Measurements from ENCODE around the gene CCDC148.
"Not testable (repeated sequence)": the region's sequence is repeated elsewhere in the genome, so short reads cannot be mapped to it uniquely, and the experiment has no call there.

Gene CCDC148

DNA sequence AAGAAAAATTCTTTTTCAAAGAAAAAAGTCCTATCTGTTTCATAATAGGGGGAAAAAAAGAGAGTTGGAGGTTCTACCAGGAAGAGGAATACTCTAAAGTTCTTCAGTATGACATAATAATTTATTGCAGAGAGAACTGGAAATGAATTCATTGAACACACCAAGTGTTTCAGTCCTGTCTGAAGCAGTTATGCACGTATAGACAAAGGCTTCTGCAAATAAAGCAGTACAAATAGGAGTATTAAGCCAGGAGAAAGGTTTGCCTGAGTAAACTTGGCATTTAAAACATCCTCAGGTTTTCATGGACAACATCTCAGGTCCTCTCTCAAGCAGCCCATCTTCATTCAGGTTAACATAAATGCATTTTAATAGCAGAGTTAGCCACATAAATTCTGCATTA is 141.6 kb downstream of the CCDC148 start:
- no peaks in the 10 kb centered on the region for H3K27me3 ChIP-seq (ENCODE audit: insufficient read depth, insufficient read length)
- no peak overlapping the region for H3K4me3 ChIP-seq (ENCODE audit: insufficient read length, low read depth)
- DNase-seq (ENCODE audit: low read depth, low spot score) = no peak
- no peaks in the 10 kb centered on the region for H3K4me1 ChIP-seq (ENCODE audit: insufficient read depth, insufficient read length)
- no peaks in the 10 kb centered on the region for H3K36me3 ChIP-seq (ENCODE audit: insufficient read depth, insufficient read length, low read length)
- TF ChIP-seq SUZ12 (IDR thresholded peaks at IDR 0.05; ENCODE audit: extremely low read depth, insufficient read depth, insufficient read length) (no peak), ZNF274 (IDR thresholded peaks at IDR 0.05; ENCODE audit: low read depth, low read length) (no peak), YY1 (IDR thresholded peaks at IDR 0.05; ENCODE audit: insufficient read depth, insufficient read length) (no peak)
- H3K9me3 ChIP-seq (ENCODE audit: insufficient read depth, low read length) = peaks cover 27% of the 10 kb centered on the region; the same call in 1 of the 2 replicates
- H3K9ac ChIP-seq (ENCODE audit: insufficient read length, low read depth) = no peak overlapping the region

DNA sequence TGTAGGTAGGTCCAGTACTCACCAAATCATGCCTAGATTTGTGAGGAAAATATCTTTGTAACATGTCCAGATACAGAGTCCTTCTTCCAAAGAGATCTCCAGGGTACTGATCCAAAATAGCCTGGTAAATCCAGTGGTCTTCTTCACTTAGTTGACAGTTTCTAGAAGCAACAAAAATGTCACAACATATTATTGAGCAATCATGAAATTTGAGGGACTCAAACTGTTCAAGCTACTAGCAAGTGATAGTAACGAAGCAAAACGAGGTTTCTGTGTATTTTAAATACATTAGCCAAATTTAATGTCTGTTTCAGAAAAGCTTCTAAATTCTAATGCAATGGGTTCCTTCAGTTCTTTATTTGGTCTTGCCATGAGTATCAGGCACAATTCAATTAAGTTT is 142.8 kb downstream of the CCDC148 start:
- Histone ChIP-seq H3K4me3 (ENCODE audit: insufficient read length, low read depth) (no peak overlapping the region), H3K4me1 (ENCODE audit: insufficient read depth, insufficient read length) (no peaks in the 10 kb centered on the region), H3K9ac (ENCODE audit: insufficient read length, low read depth) (no peak overlapping the region), H3K36me3 (ENCODE audit: insufficient read depth, insufficient read length, low read length) (no peaks in the 10 kb centered on the region), H3K9me3 (ENCODE audit: insufficient read depth, low read length) (peaks cover 27% of the 10 kb centered on the region), H3K27me3 (ENCODE audit: insufficient read depth, insufficient read length) (no peaks in the 10 kb centered on the region)
- DNase-seq (ENCODE audit: low read depth, low spot score) = no peak
- TF ChIP-seq ZNF274 (IDR thresholded peaks at IDR 0.05; ENCODE audit: low read depth, low read length) (no peak), SUZ12 (IDR thresholded peaks at IDR 0.05; ENCODE audit: extremely low read depth, insufficient read depth, insufficient read length) (no peak), YY1 (IDR thresholded peaks at IDR 0.05; ENCODE audit: insufficient read depth, insufficient read length) (no peak)

- no peaks in the 10 kb centered on the region for H3K27me3 ChIP-seq (ENCODE audit: insufficient read depth, insufficient read length)
- H3K9me3 ChIP-seq (ENCODE audit: insufficient read depth, low read length) = peaks cover 27% of the 10 kb centered on the region
- no peaks in the 10 kb centered on the region for H3K4me1 ChIP-seq (ENCODE audit: insufficient read depth, insufficient read length)
- no peak overlapping the region for H3K4me3 ChIP-seq (ENCODE audit: insufficient read length, low read depth)
- DNase-seq (ENCODE audit: low read depth, low spot score) = no peak
- no peak for TF ChIP-seq ZNF274 (IDR thresholded peaks at IDR 0.05; ENCODE audit: low read depth, low read length)
- no peak for TF ChIP-seq YY1 (IDR thresholded peaks at IDR 0.05; ENCODE audit: insufficient read depth, insufficient read length)
- TF ChIP-seq SUZ12 (IDR thresholded peaks at IDR 0.05; ENCODE audit: extremely low read depth, insufficient read depth, insufficient read length) = no peak
- H3K9ac ChIP-seq (ENCODE audit: insufficient read length, low read depth) = no peak overlapping the region
- H3K36me3 ChIP-seq (ENCODE audit: insufficient read depth, insufficient read length, low read length) = no peaks in the 10 kb centered on the region
Observed at GRCh38 chr2:158312981-158313380, 143.6 kb downstream of the CCDC148 start.

- peaks cover 27% of the 10 kb centered on the region for H3K9me3 ChIP-seq (ENCODE audit: insufficient read depth, low read length)
- DNase-seq (ENCODE audit: low read depth, low spot score); H3K27me3 ChIP-seq (ENCODE audit: insufficient read depth, insufficient read length); H3K4me1 ChIP-seq (ENCODE audit: insufficient read depth, insufficient read length); H3K9ac ChIP-seq (ENCODE audit: insufficient read length, low read depth); H3K4me3 ChIP-seq (ENCODE audit: insufficient read length, low read depth); H3K36me3 ChIP-seq (ENCODE audit: insufficient read depth, insufficient read length, low read length): not testable (repeated sequence)
Observed at GRCh38 chr2:158310407-158310806, 146.1 kb downstream of the CCDC148 start.

DNA sequence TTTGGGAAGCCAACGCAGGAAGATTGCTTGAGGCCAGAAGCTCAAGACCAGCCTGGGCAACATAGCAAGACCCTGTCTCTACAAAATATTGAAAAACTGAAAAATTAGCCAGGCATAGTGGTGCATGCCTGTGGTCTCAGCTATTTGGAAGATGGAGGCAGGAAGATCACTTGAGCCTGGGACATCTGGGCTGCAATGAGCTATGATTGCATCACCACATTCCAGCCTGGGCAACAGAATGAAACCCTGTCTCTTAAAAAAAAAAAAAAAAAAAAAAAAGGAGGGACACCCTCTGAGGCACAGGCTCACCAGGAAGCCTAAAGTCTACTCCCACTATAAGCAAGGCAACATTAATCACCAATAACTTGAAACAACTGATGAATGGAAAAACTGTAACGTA is 151.1 kb downstream of the CCDC148 start:
- no peaks in the 10 kb centered on the region for H3K36me3 ChIP-seq (ENCODE audit: insufficient read depth, insufficient read length, low read length)
- no peaks in the 10 kb centered on the region for H3K27me3 ChIP-seq (ENCODE audit: insufficient read depth, insufficient read length)
- no peaks in the 10 kb centered on the region for H3K4me1 ChIP-seq (ENCODE audit: insufficient read depth, insufficient read length)
- no peak overlapping the region for H3K4me3 ChIP-seq (ENCODE audit: insufficient read length, low read depth)
- peaks cover 14% of the 10 kb centered on the region for H3K9me3 ChIP-seq (ENCODE audit: insufficient read depth, low read length)
- no peak for DNase-seq (ENCODE audit: low read depth, low spot score)
- TF ChIP-seq SUZ12 (IDR thresholded peaks at IDR 0.05; ENCODE audit: extremely low read depth, insufficient read depth, insufficient read length) (no peak), YY1 (IDR thresholded peaks at IDR 0.05; ENCODE audit: insufficient read depth, insufficient read length) (no peak), ZNF274 (IDR thresholded peaks at IDR 0.05; ENCODE audit: low read depth, low read length) (no peak)
- H3K9ac ChIP-seq (ENCODE audit: insufficient read length, low read depth) = no peak overlapping the region

- Histone ChIP-seq H3K27me3 (ENCODE audit: insufficient read depth, insufficient read length) (no peaks in the 10 kb centered on the region), H3K9ac (ENCODE audit: insufficient read length, low read depth) (no peak overlapping the region), H3K4me1 (ENCODE audit: insufficient read depth, insufficient read length) (no peaks in the 10 kb centered on the region), H3K4me3 (ENCODE audit: insufficient read length, low read depth) (no peak overlapping the region), H3K9me3 (ENCODE audit: insufficient read depth, low read length) (no peaks in the 10 kb centered on the region), H3K36me3 (ENCODE audit: insufficient read depth, insufficient read length, low read length) (no peaks in the 10 kb centered on the region)
- DNase-seq (ENCODE audit: low read depth, low spot score) = no peak
- TF ChIP-seq ZNF274 (IDR thresholded peaks at IDR 0.05; ENCODE audit: low read depth, low read length) (no peak), YY1 (IDR thresholded peaks at IDR 0.05; ENCODE audit: insufficient read depth, insufficient read length) (no peak), SUZ12 (IDR thresholded peaks at IDR 0.05; ENCODE audit: extremely low read depth, insufficient read depth, insufficient read length) (no peak)
Observed at GRCh38 chr2:158300394-158300793, 156.2 kb downstream of the CCDC148 start.

DNA sequence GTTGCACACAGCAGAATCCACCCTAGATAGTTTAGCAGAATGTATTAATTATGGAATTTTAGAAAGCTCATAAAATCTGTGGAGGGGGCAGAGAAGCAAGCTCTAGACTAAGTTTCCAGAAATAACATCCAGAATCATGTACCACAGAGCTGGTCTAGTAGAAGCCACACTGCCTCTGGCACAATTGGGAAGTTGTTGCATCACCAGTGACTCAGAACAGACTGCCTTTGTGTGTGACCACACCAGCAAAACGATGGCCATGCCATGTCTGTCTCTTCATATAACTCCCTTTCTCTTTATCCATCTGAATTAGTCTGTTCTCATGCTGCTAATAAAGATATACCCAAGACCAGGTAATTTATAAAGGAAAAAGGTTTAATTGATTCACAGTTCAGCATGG is 158.9 kb downstream of the CCDC148 start:
- no peaks in the 10 kb centered on the region for H3K27me3 ChIP-seq (ENCODE audit: insufficient read depth, insufficient read length)
- no peak for DNase-seq (ENCODE audit: low read depth, low spot score)
- no peak overlapping the region for H3K9ac ChIP-seq (ENCODE audit: insufficient read length, low read depth)
- H3K36me3 ChIP-seq (ENCODE audit: insufficient read depth, insufficient read length, low read length) = no peaks in the 10 kb centered on the region
- no peaks in the 10 kb centered on the region for H3K9me3 ChIP-seq (ENCODE audit: insufficient read depth, low read length)
- H3K4me3 ChIP-seq (ENCODE audit: insufficient read length, low read depth) = no peak overlapping the region
- TF ChIP-seq ZNF274 (IDR thresholded peaks at IDR 0.05; ENCODE audit: low read depth, low read length) = no peak
- TF ChIP-seq SUZ12 (IDR thresholded peaks at IDR 0.05; ENCODE audit: extremely low read depth, insufficient read depth, insufficient read length) = no peak
- no peak for TF ChIP-seq YY1 (IDR thresholded peaks at IDR 0.05; ENCODE audit: insufficient read depth, insufficient read length)
- no peaks in the 10 kb centered on the region for H3K4me1 ChIP-seq (ENCODE audit: insufficient read depth, insufficient read length)

GRCh38 chr2:158297120-158297519 is 159.4 kb downstream of the CCDC148 start:
- TF ChIP-seq YY1 (IDR thresholded peaks at IDR 0.05; ENCODE audit: insufficient read depth, insufficient read length) = no peak
- TF ChIP-seq SUZ12 (IDR thresholded peaks at IDR 0.05; ENCODE audit: extremely low read depth, insufficient read depth, insufficient read length) = no peak
- TF ChIP-seq ZNF274 (IDR thresholded peaks at IDR 0.05; ENCODE audit: low read depth, low read length) = no peak
- Histone ChIP-seq H3K27me3 (ENCODE audit: insufficient read depth, insufficient read length) (no peaks in the 10 kb centered on the region), H3K9ac (ENCODE audit: insufficient read length, low read depth) (no peak overlapping the region), H3K4me3 (ENCODE audit: insufficient read length, low read depth) (no peak overlapping the region), H3K4me1 (ENCODE audit: insufficient read depth, insufficient read length) (no peaks in the 10 kb centered on the region), H3K36me3 (ENCODE audit: insufficient read depth, insufficient read length, low read length) (no peaks in the 10 kb centered on the region), H3K9me3 (ENCODE audit: insufficient read depth, low read length) (no peaks in the 10 kb centered on the region)
- no peak for DNase-seq (ENCODE audit: low read depth, low spot score)
